Left lung (tissue), 10 donors: ENCODE measurements around the gene GRID1. TPM values are rescaled to one million over a fixed set of nuclear protein-coding genes. Genes with fewer than 3 reads are reported as not detected.

Experiments used
- ATAC-seq: fragments of 200-7000 bp; cut with Tn5 transposase; one replicate; pipeline ENCODE4 v1.9.1; 2020; ENCODE audit warnings: moderate library complexity
- DNase-seq, 4 donors: peaks; one replicate each; pipeline ENCODE4 v3.0.0-alpha.2; 2013 to 2020
- H3K27ac ChIP-seq, 2 donors: fragments of 200-600 bp; sonication (generic) in 1 of 2; one replicate each; pipeline versions ENCODE4 v1.5.0 to v1.8.0; 2020 to 2021
- H3K27me3 ChIP-seq, 2 donors: fragments of 200-600 bp; sonication (generic) in 1 of 2; one replicate each; pipeline versions ENCODE4 v1.5.0 to v1.8.0; 2020 to 2021
- H3K36me3 ChIP-seq, 2 donors: fragments of 200-600 bp; sonication (generic) in 1 of 2; one replicate each; pipeline versions ENCODE4 v1.5.0 to v1.8.0; 2020 to 2021
- H3K4me1 ChIP-seq, 2 donors: fragments of 200-600 bp; one replicate each; pipeline ENCODE4 v1.8.0; 2021
- H3K4me3 ChIP-seq, 2 donors: fragments of 200-600 bp; sonication (generic) in 1 of 2; one replicate each; pipeline versions ENCODE4 v1.5.0 to v1.8.0; 2020 to 2021; ENCODE audit warnings: mild to moderate bottlenecking in 1 of 2
- H3K9me3 ChIP-seq, 2 donors: fragments of 200-600 bp; sonication (generic) in 1 of 2; one replicate each; pipeline versions ENCODE4 v1.5.0 to v1.8.0; 2020 to 2021
- intact Hi-C, 2 donors: fragments of 100-400 bp; cut with DNase I; formaldehyde crosslinking; loops; one replicate each; pipeline versions ENCODE4 v1.11.2 to v1.14.2; 2022
- polyA plus RNA-seq, 6 donors: library from polyadenylated mRNA; unstranded; fragments of 120-200 nt; gene quantifications; one replicate each; pipeline ENCODE4 v1.2.1, GENCODE V29; 2013; ENCODE audit not compliant: insufficient read length in 6 of 6
- total RNA-seq, 2 donors: library from RNA; stranded (reverse); fragmentation: NEBNext Ultra II Directional; extraction: Animal tissue kit (Norgen Biotek cat#: 25700); gene quantifications; one replicate each; pipeline ENCODE4 v1.2.1, GENCODE V29; 2021
- TF ChIP-seq, protein P1 (sequence below), 2 donors: fragments of 200-600 bp; sonication (generic) in 1 of 2; IDR thresholded peaks; one replicate each; pipeline versions ENCODE4 v1.5.0 to v1.8.0; 2021; ENCODE audit warnings: antibody characterized with exemption in 2 of 2
- donor health status: DM: no; HTN: yes; CAD: no.
- donor health status: DM: no; HTN: no; CAD: no.

GRID1 gene
- total and polyA plus RNA-seq, 8 donors = 0.81 to 2.6 (median 1.2) TPM

DNA sequence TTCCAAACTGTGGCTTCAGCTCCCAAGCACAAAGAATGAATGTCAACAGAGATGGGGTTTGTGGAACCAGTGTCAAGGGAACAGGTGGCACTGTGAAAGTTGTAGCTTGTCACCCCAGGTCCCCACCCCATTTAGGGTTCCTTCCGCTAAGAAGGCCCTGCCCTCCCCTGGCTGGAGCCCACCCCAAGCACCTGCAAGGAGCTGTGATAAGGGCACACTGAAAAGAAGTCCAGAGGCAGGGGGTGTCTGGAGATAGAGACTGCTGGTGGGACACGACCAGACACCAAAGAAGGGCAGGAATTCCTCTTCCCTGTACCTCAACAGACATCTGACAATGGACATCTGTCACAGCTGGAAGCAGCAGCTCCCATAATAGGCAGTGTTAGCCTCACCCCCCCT lies 4.5 kb downstream of the GRID1 start:
- ATAC-seq (no peak), DNase-seq (peak in 2 of 4 donors; percentile 10 to 34)
- H3K4me3 ChIP-seq = no peak overlapping the region
- TF ChIP-seq, protein P1, sequence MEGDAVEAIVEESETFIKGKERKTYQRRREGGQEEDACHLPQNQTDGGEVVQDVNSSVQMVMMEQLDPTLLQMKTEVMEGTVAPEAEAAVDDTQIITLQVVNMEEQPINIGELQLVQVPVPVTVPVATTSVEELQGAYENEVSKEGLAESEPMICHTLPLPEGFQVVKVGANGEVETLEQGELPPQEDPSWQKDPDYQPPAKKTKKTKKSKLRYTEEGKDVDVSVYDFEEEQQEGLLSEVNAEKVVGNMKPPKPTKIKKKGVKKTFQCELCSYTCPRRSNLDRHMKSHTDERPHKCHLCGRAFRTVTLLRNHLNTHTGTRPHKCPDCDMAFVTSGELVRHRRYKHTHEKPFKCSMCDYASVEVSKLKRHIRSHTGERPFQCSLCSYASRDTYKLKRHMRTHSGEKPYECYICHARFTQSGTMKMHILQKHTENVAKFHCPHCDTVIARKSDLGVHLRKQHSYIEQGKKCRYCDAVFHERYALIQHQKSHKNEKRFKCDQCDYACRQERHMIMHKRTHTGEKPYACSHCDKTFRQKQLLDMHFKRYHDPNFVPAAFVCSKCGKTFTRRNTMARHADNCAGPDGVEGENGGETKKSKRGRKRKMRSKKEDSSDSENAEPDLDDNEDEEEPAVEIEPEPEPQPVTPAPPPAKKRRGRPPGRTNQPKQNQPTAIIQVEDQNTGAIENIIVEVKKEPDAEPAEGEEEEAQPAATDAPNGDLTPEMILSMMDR (IDR thresholded peaks at IDR 0.05) = no peak
- H3K27ac ChIP-seq = no peak overlapping the region
- H3K36me3 ChIP-seq = no peaks in the 10 kb centered on the region
- peaks cover 44 to 56% of the 10 kb centered on the region in 2 donors for H3K27me3 ChIP-seq
- peaks cover 8 to 47% of the 10 kb centered on the region in 2 donors for H3K4me1 ChIP-seq
- intact Hi-C loops = no loop called here
- H3K9me3 ChIP-seq = no peaks in the 10 kb centered on the region

DNA sequence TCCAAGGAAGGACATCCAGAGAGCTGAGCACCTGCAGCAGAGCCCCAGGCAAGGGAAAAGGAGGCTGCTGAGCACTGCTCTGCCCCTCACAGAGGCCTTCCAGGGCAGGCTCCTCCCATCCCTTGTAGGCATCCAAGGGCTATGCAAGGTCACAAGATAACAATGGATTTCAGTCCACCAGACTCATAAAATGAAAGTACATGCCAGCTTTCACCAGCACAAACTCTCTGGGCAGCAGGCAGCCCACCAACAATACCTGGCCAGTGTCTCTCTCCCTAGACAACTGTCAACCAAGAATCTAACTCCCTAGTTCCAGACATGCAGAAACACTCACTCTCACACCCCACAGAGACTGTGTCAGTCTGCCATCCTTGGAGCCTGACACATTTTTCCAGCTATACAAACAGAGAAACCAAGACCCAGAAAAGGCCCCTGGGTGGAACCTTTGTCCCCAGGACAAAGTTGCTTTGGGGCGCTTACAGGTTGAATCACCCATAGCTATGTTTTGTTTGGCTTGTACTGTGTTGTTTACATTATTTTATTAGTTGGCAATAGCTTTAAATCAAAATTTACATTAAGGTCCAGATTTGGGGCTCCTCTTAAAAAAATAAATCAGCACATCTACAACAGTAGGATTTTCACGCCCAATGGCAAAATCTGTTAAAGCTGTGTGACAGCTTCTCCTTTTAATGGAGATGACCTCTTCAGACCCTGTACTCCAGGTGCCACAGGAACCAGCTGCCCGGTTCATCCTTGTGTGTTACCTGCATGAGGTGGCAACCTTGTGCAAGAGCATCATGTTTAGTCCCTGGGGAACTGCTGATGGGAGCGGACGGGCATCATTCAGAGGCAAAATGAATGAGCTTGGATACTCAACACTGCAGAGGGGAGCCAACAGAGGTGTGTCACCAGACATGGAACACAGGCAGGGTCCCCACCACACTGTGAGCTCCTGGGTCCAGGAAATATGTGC lies 5.2 kb downstream of the GRID1 start:
- Histone ChIP-seq H3K27ac (no peak overlapping the region), H3K36me3 (no peaks in the 10 kb centered on the region), H3K4me3 (no peak overlapping the region), H3K4me1 (peaks cover 8 to 45% of the 10 kb centered on the region in 2 donors), H3K9me3 (no peaks in the 10 kb centered on the region), H3K27me3 (peaks cover 38 to 50% of the 10 kb centered on the region in 2 donors)
- ATAC-seq (no peak), DNase-seq (peak in 2 of 4 donors; percentile 18 to 34)
- intact Hi-C loops = no loop called here
- TF ChIP-seq, protein P1 (IDR thresholded peaks at IDR 0.05) = no peak

DNA sequence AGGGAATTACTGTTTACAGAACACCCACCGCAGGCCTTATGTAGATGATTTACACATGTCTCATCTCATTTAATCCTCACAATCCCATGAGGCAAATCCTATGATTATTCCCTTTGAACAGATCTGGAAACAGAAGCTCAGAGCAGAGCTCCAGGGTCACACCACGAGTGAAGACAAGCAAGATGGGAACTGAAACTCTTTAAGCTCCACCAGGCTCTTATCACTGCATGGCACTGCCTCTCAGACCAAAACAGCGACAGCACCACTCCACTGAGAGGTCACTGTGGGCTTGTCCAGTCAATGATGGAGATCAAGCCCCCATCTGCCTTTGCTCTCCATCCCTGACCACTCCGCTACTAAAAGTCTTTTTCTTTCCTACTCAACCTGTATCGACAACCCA lies 5.9 kb downstream of the GRID1 start:
- DNase-seq (no peak), ATAC-seq (no peak)
- H3K4me1 ChIP-seq = peaks cover 8 to 43% of the 10 kb centered on the region in 2 donors
- no peak overlapping the region for H3K4me3 ChIP-seq
- H3K27me3 ChIP-seq = peaks cover 31 to 42% of the 10 kb centered on the region in 2 donors
- intact Hi-C loops = no loop called here
- no peak overlapping the region for H3K27ac ChIP-seq
- no peaks in the 10 kb centered on the region for H3K9me3 ChIP-seq
- no peaks in the 10 kb centered on the region for H3K36me3 ChIP-seq
- TF ChIP-seq, protein P1 (IDR thresholded peaks at IDR 0.05) = no peak

DNA sequence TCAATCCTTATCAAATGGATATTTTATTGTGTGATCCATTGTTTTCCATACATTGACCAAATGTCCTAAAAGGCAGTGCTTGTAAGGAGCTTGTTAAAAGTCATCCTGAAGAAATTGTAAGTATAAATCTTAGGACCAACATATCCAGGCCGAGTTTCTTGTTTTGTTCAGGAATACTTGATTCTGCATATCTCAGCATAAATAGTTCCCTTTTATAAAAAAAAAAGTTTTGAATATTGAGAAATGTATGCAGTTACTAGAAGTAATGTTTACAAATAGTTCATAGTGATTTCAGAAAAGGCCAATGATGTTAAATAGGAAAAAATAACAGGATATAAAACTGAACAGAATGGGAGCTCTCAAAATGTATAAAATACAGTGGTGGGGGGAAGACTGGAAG lies 6.6 kb downstream of the GRID1 start:
- H3K4me1 ChIP-seq = peaks cover 8 to 43% of the 10 kb centered on the region in 2 donors
- peaks cover 24 to 35% of the 10 kb centered on the region in 2 donors for H3K27me3 ChIP-seq
- H3K4me3 ChIP-seq = no peak overlapping the region
- ATAC-seq = no peak
- H3K9me3 ChIP-seq = no peaks in the 10 kb centered on the region
- H3K27ac ChIP-seq = no peak overlapping the region
- TF ChIP-seq, protein P1 (IDR thresholded peaks at IDR 0.05) = no peak
- intact Hi-C loops = no loop called here
- no peaks in the 10 kb centered on the region for H3K36me3 ChIP-seq
- no peak for DNase-seq

DNA sequence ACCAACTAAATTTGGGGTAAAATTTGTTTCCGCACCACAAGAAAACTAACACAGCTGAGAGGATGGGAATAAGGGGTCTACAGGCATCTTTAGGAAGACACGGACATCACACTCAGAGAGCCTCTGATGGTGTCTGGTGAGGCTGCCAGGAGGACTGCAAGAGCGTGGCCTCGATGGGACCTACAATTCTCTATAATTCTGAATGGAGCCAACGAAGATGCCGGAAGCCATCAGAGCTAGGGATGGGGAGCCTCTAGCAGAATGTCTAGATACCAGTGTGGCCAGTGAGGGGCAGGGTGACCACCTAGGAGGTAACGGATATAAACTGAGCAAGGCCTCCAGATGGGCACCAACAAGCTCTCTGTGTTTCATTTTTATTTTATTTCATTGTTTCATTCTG lies 7.5 kb downstream of the GRID1 start:
- Histone ChIP-seq H3K9me3 (no peaks in the 10 kb centered on the region), H3K27ac (no peak overlapping the region), H3K27me3 (peaks cover 16 to 26% of the 10 kb centered on the region in 2 donors), H3K4me1 (peaks cover 8 to 38% of the 10 kb centered on the region in 2 donors), H3K36me3 (no peaks in the 10 kb centered on the region), H3K4me3 (no peak overlapping the region)
- ATAC-seq (no peak), DNase-seq (peak in 2 of 4 donors; percentile 17 to 28)
- TF ChIP-seq, protein P1 (IDR thresholded peaks at IDR 0.05) = no peak
- intact Hi-C loops = no loop called here
